Activated T-cell treated with anti-CD3 and anti-CD28 coated beads for 24 hours (primary cell): ENCODE measurements around the gene ILDR1.
"Not testable (repeated sequence)": the region's sequence is repeated elsewhere in the genome, so short reads cannot be mapped to it uniquely, and the experiment has no call there.

ENCODE experiments used
- DNase-seq: peaks from one replicate; pipeline ENCODE4 v3.0.0-alpha.2; 2020; ENCODE audit warnings: low read depth

The ILDR1 gene

GRCh38 chr3:121943431-121943830 lies 78.6 kb downstream of the ILDR1 start:
- no peak for DNase-seq

- DNase-seq = no peak
Observed at GRCh38 chr3:121942116-121942786, 79.8 kb downstream of the ILDR1 start.

GRCh38 chr3:121941592-121941991 lies 80.5 kb downstream of the ILDR1 start:
- no peak for DNase-seq

GRCh38 chr3:121938141-121938855 lies 83.7 kb downstream of the ILDR1 start:
- DNase-seq = not testable (repeated sequence)
